LNCAP (cell line): ENCODE measurements around the gene SMURF2.
A peak's percentile ranks its signal among the peaks of the same experiment; 100 is the strongest.

Experiments used
- TF ChIP-seq, protein P1 (sequence below): fragments of 450-650 bp; IDR thresholded peaks from 2 replicates; pipeline ENCODE4 v1.5.1; 2017; ENCODE audit warnings: mild to moderate bottlenecking

SMURF2 gene

DNA sequence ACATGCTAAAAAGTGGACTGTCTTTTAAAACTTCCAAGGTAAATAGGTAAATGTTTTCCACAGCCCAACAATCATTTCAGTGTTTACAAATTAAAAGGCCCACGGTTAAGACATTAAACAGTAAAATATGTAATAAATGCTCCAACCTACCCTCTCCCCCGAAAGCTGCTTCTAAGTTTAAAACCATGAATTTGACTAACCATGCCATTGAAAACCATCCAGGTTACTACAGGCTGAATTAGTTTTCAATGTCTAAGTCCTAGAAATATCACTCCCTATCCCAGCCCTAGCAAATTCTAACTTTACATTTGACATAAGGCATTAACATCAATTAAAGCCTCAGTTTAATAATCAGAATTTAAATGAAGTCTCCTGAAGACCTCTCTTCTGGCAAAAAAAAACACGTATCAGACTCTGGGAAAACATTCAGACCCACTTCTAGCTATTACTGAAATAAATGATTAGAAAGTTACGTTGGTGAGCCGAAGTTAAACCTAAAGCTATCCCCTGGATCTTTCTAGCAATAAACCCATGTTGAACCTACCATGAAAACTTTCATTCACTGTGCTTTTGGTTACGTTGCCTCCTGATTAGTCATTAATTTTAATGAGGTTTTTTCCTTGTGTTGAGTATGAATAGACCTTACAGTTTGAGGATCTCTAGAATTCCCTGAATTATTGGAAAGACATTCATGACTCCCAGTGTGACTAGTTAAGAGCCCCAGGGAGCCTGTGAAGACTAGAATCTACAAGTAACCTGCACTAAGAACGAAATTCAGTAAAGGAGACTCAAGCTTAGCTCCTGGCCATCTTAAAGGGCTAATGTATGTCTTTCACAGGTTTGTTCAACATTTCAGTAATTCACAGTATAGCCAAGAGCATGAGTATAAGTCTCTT is 163.6 kb downstream of the SMURF2 start:
- TF ChIP-seq, protein P1, sequence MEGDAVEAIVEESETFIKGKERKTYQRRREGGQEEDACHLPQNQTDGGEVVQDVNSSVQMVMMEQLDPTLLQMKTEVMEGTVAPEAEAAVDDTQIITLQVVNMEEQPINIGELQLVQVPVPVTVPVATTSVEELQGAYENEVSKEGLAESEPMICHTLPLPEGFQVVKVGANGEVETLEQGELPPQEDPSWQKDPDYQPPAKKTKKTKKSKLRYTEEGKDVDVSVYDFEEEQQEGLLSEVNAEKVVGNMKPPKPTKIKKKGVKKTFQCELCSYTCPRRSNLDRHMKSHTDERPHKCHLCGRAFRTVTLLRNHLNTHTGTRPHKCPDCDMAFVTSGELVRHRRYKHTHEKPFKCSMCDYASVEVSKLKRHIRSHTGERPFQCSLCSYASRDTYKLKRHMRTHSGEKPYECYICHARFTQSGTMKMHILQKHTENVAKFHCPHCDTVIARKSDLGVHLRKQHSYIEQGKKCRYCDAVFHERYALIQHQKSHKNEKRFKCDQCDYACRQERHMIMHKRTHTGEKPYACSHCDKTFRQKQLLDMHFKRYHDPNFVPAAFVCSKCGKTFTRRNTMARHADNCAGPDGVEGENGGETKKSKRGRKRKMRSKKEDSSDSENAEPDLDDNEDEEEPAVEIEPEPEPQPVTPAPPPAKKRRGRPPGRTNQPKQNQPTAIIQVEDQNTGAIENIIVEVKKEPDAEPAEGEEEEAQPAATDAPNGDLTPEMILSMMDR = no peak

DNA sequence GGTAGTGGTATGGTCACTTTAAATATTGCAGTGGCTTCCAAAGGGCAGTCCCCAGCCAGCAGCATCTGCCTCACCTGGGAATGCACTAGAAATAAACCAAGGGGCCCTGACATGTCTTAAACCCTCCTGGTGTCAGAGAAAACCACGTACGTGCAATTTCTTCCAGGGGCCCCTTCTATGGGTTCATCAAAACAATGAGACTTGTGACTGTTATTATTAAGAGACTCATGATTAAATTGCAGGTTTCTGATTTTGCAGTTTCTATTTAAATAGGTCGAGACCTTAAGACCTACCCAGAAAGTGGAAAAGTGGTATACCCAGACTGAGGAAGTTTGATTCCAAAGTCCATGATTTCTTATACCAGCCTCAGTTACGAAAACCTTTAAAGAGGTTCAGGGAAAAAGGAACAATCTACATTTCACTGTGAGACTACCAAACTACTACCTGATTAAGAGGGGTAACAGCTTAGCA is 164.5 kb downstream of the SMURF2 start:
- TF ChIP-seq, protein P1 = no peak

DNA sequence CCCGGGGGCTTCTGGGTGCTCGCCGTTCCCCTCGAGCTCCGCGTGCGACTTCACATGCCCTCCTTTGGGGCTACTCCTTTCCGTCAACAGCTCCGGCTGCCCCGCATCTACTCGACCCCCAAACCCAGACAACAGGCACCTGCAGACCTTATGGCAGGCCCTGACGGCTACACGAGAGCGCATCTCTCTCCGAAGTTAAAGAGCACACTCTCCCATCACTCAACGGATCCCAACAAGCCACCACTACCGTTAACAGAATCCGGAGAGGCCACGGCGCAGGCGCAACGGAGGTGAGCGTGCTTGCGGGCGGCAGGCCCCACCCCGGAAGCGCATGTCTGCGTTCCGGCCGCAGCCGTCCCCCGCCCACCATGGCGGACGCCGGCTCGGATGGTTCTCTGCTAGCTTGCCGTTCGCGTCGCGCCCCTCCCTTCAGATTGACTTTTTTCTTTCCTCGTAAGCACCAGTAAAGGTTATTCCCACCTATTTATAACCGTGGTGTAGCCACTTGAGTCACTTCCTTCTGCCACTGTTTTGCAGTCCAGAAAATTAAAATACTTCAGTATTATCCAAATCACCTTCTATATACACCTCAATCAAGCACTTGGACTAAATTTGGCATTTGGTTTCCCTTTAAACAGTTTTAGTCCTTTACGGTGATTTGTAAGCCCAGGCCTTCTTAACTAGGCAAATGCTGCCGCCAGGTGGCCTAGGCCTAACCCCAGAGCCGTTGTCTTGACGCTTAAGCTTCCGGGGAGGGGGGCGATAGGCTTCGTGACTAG is 165.1 kb downstream of the SMURF2 start, which contains the start of gene POLG2:
TSS of gene POLG2 (minus strand) at position 269 of the 779 bp plus-strand sequence. CDS start at position 183, 86 bp downstream.
- TF ChIP-seq, protein P1 = peak; percentile 46; the same call in 1 of the 2 replicates

DNA sequence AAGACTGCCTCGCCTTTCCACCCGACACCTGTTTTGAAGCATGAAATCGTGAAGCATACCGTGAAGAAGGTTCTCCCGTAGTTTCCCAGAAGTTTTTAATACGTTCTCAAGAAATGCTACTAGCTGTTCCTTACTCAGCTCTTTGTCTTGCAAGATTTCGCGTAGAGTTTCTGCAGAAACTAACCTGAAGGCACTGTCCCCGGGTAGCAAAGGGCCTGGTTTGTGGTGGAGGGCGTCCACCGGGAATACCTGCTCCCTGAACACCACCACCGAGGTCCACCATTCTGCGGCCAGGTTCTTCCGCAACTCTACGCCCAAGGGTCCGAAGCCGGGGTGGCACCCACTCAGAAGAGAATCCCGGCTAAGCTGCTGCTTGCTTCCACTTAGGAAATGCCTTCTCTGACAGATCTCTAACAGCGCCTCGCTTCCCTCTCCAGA is 165.7 kb downstream of the SMURF2 start:
- TF ChIP-seq, protein P1 = no peak
